ENCODE data around the gene SHROOM3. TPM values are rescaled to one million over a fixed set of nuclear protein-coding genes. Genes with fewer than 3 reads are reported as not detected.

SHROOM3 gene
- total RNA-seq, 1 donor from 2014 or later, result 0.55 TPM

GRCh38 chr4:76806346-76806745, 371.3 kb downstream of the SHROOM3 start:
- DNase-seq, result no peak
- Mint-ChIP-seq H3K27me3 (peaks cover 4% of the 10 kb centered on the region), H3K9me3 (peaks cover 6% of the 10 kb centered on the region), H3K36me3 (ENCODE audit: low read depth) (no peaks in the 10 kb centered on the region), H3K4me1 (no peaks in the 10 kb centered on the region), H3K4me3 (no peak overlapping the region), H3K27ac (no peak overlapping the region)
- intact Hi-C loops (cut with micrococcal nuclease), result no loop called here
- ChIA-PET POLR2A (no interaction called here), CTCF (no interaction called here)
- no peak for TF ChIP-seq CTCF (IDR thresholded peaks at IDR 0.05)
- ATAC-seq (ENCODE audit: low read depth), result no peak

GRCh38 chr4:76806757-76807156, 371.7 kb downstream of the SHROOM3 start:
- DNase-seq (no peak), ATAC-seq (ENCODE audit: low read depth) (no peak)
- Mint-ChIP-seq H3K4me3 (no peak overlapping the region), H3K27ac (no peak overlapping the region), H3K27me3 (peaks cover 4% of the 10 kb centered on the region), H3K4me1 (no peaks in the 10 kb centered on the region), H3K9me3 (peaks cover 6% of the 10 kb centered on the region), H3K36me3 (ENCODE audit: low read depth) (no peaks in the 10 kb centered on the region)
- no peak for TF ChIP-seq CTCF (IDR thresholded peaks at IDR 0.05)
- ChIA-PET CTCF (no interaction called here), POLR2A (no interaction called here)
- intact Hi-C loops (cut with micrococcal nuclease), result no loop called here

GRCh38 chr4:76809594-76810305, 374.7 kb downstream of the SHROOM3 start:
- no peak overlapping the region for H3K4me3 Mint-ChIP-seq
- intact Hi-C loops (cut with micrococcal nuclease), result no loop called here

GRCh38 chr4:76811604-76812412, 376.8 kb downstream of the SHROOM3 start:
- Mint-ChIP-seq H3K4me3 (no peak overlapping the region), H3K27ac (no peak overlapping the region), H3K36me3 (ENCODE audit: low read depth) (no peaks in the 10 kb centered on the region), H3K4me1 (no peaks in the 10 kb centered on the region), H3K9me3 (peaks cover 6% of the 10 kb centered on the region), H3K27me3 (peaks cover 3% of the 10 kb centered on the region)
- DNase-seq, result no peak
- no peak for TF ChIP-seq CTCF (IDR thresholded peaks at IDR 0.05)
- ChIA-PET POLR2A (interaction anchor here (0.7 kb wide), 1 partner anchor 180 kb away, joined by 11 read pairs; no protein-coding TSS in a partner anchor), CTCF (no interaction called here)
- intact Hi-C loops (cut with micrococcal nuclease), result no loop called here
- no peak for ATAC-seq (ENCODE audit: low read depth)

More at GRCh38 chr4:76809594-76810305, 374.7 kb downstream of the SHROOM3 start:
- no peak for TF ChIP-seq CTCF (IDR thresholded peaks at IDR 0.05)
- DNase-seq (no peak), ATAC-seq (ENCODE audit: low read depth) (no peak)
- Mint-ChIP-seq H3K27ac (no peak overlapping the region), H3K4me1 (no peaks in the 10 kb centered on the region), H3K9me3 (peaks cover 6% of the 10 kb centered on the region), H3K27me3 (no peaks in the 10 kb centered on the region), H3K36me3 (ENCODE audit: low read depth) (no peaks in the 10 kb centered on the region)
- ChIA-PET POLR2A (no interaction called here), CTCF (no interaction called here)

GRCh38 chr4:76813070-76813469, 378.0 kb downstream of the SHROOM3 start:
- ChIA-PET POLR2A (no interaction called here), CTCF (no interaction called here)
- intact Hi-C loops (cut with micrococcal nuclease), result no loop called here
- Mint-ChIP-seq H3K27me3 (peaks cover 3% of the 10 kb centered on the region), H3K9me3 (peaks cover 3% of the 10 kb centered on the region), H3K4me1 (no peaks in the 10 kb centered on the region), H3K36me3 (ENCODE audit: low read depth) (no peaks in the 10 kb centered on the region), H3K4me3 (no peak overlapping the region), H3K27ac (no peak overlapping the region)
- DNase-seq (no peak), ATAC-seq (ENCODE audit: low read depth) (no peak)
- TF ChIP-seq CTCF (IDR thresholded peaks at IDR 0.05), result no peak

Measured in activated B cell treated with CpG ODN at 0.5 μM for 24 hours (primary cell).